Activated CD4-positive, alpha-beta T cell treated with anti-CD3 and anti-CD28 coated beads, Interleukin-2, amount 50 U/mL, for 4 hours (primary cell): ENCODE data around the gene PLD3.
"Not testable (repeated sequence)": the region's sequence is repeated elsewhere in the genome, so short reads cannot be mapped to it uniquely, and the experiment has no call there.

Experiments
- DNase-seq, 2 experiments: peaks; one replicate each; pipeline ENCODE4 v3.0.0-alpha.2; 2020

Gene PLD3

GRCh38 chr19:40333083-40333482 is 15.4 kb upstream of the PLD3 start:
- DNase-seq = not testable (repeated sequence)

GRCh38 chr19:40335101-40335500 is 13.4 kb upstream of the PLD3 start:
- no peak for DNase-seq

GRCh38 chr19:40335855-40336600 is 12.5 kb upstream of the PLD3 start:
- DNase-seq = no peak

- no peak for DNase-seq
Measured at GRCh38 chr19:40336601-40336900, 11.9 kb upstream of the PLD3 start.

- no peak for DNase-seq
Measured at GRCh38 chr19:40337107-40337506, 11.4 kb upstream of the PLD3 start.

- no peak for DNase-seq
Measured at GRCh38 chr19:40337594-40337993, 10.9 kb upstream of the PLD3 start.

GRCh38 chr19:40339018-40339728 is 9.3 kb upstream of the PLD3 start:
- no peak for DNase-seq

GRCh38 chr19:40341601-40342482 is 6.7 kb upstream of the PLD3 start:
- DNase-seq = no peak

GRCh38 chr19:40342644-40343311 is 5.7 kb upstream of the PLD3 start:
- no peak for DNase-seq

- DNase-seq = no peak
Measured at GRCh38 chr19:40344422-40344821, 4.1 kb upstream of the PLD3 start.

GRCh38 chr19:40348961-40349507 is 539 bp downstream of the PLD3 start:
- DNase-seq = no peak

- DNase-seq = no peak
Measured at GRCh38 chr19:40355975-40356680, 7.6 kb downstream of the PLD3 start.

- no peak for DNase-seq
Measured at GRCh38 chr19:40356681-40357595, 8.4 kb downstream of the PLD3 start.

- no peak for DNase-seq
Measured at GRCh38 chr19:40357640-40358039, 9.1 kb downstream of the PLD3 start.

- DNase-seq = no peak
Measured at GRCh38 chr19:40358773-40359172, 10.3 kb downstream of the PLD3 start.

GRCh38 chr19:40360020-40360707 is 11.7 kb downstream of the PLD3 start:
- no peak for DNase-seq

GRCh38 chr19:40360708-40361241 is 12.3 kb downstream of the PLD3 start:
- no peak for DNase-seq

GRCh38 chr19:40362160-40362559 is 13.7 kb downstream of the PLD3 start:
- DNase-seq = no peak

GRCh38 chr19:40363069-40363468 is 14.6 kb downstream of the PLD3 start:
- no peak for DNase-seq

GRCh38 chr19:40365010-40365409 is 16.5 kb downstream of the PLD3 start:
- DNase-seq = no peak
